Fibroblast of skin of scalp (primary cell): ENCODE measurements around the gene RRBP1.
"Not testable (repeated sequence)": the region's sequence is repeated elsewhere in the genome, so short reads cannot be mapped to it uniquely, and the experiment has no call there.

Experiments
- DNase-seq: peaks from one replicate; pipeline ENCODE4 v3.0.0-alpha.2; 2013

The RRBP1 gene

GRCh38 chr20:17708675-17709360 lies 26.8 kb upstream of the RRBP1 start:
- no peak for DNase-seq

GRCh38 chr20:17707951-17708350 lies 25.9 kb upstream of the RRBP1 start:
- DNase-seq, result not testable (repeated sequence)

- DNase-seq, result no peak
Observed at GRCh38 chr20:17706632-17707031, 24.6 kb upstream of the RRBP1 start.

GRCh38 chr20:17705916-17706315 lies 23.9 kb upstream of the RRBP1 start:
- DNase-seq, result no peak

GRCh38 chr20:17704589-17705317 lies 22.7 kb upstream of the RRBP1 start:
- no peak for DNase-seq

- DNase-seq, result no peak
Observed at GRCh38 chr20:17701826-17702225, 19.8 kb upstream of the RRBP1 start.

- DNase-seq, result no peak
Observed at GRCh38 chr20:17700637-17701036, 18.6 kb upstream of the RRBP1 start.

GRCh38 chr20:17699931-17700351 lies 17.9 kb upstream of the RRBP1 start, which contains the start of gene BANF2:
Gene BANF2 (plus strand): TSS chr20:17699966. CDS start chr20:17725026, 25,060 bp downstream.
- DNase-seq, result no peak

GRCh38 chr20:17698384-17698783 lies 16.3 kb upstream of the RRBP1 start:
- DNase-seq, result no peak

GRCh38 chr20:17697171-17697570 lies 15.1 kb upstream of the RRBP1 start:
- DNase-seq, result no peak

- DNase-seq, result no peak
Observed at GRCh38 chr20:17696287-17696686, 14.2 kb upstream of the RRBP1 start.

- no peak for DNase-seq
Observed at GRCh38 chr20:17694767-17695166, 12.7 kb upstream of the RRBP1 start.

- no peak for DNase-seq
Observed at GRCh38 chr20:17693444-17694001, 11.5 kb upstream of the RRBP1 start.

- no peak for DNase-seq
Observed at GRCh38 chr20:17691758-17692157, 9.7 kb upstream of the RRBP1 start.

GRCh38 chr20:17690144-17690543 lies 8.1 kb upstream of the RRBP1 start:
- no peak for DNase-seq

GRCh38 chr20:17688965-17689364 lies 6.9 kb upstream of the RRBP1 start:
- no peak for DNase-seq

- no peak for DNase-seq
Observed at GRCh38 chr20:17687800-17688199, 5.8 kb upstream of the RRBP1 start.

GRCh38 chr20:17685168-17685567 lies 3.1 kb upstream of the RRBP1 start:
- no peak for DNase-seq

GRCh38 chr20:17684077-17684888 lies 2.2 kb upstream of the RRBP1 start:
- no peak for DNase-seq

GRCh38 chr20:17683218-17684076 lies 1.4 kb upstream of the RRBP1 start:
- DNase-seq, result no peak

GRCh38 chr20:17682889-17683198 lies 802 bp upstream of the RRBP1 start:
- DNase-seq, result no peak

- DNase-seq, result no peak
Observed at GRCh38 chr20:17681726-17682102, 328 bp downstream of the RRBP1 start.
